Fibroblast of gingiva (primary cell): Measurements from ENCODE around the gene CSF1.
"Not testable (repeated sequence)": the region's sequence is repeated elsewhere in the genome, so short reads cannot be mapped to it uniquely, and the experiment has no call there.

ENCODE experiments used
- DNase-seq: peaks from one replicate; pipeline ENCODE4 v3.0.0-alpha.2; 2011; ENCODE audit warnings: low read depth

The CSF1 gene

GRCh38 chr1:109919303-109919702, 8.7 kb downstream of the CSF1 start:
- peak; percentile 36 for DNase-seq

- not testable (repeated sequence) for DNase-seq
Measured at GRCh38 chr1:109920391-109920790, 9.7 kb downstream of the CSF1 start.

DNA sequence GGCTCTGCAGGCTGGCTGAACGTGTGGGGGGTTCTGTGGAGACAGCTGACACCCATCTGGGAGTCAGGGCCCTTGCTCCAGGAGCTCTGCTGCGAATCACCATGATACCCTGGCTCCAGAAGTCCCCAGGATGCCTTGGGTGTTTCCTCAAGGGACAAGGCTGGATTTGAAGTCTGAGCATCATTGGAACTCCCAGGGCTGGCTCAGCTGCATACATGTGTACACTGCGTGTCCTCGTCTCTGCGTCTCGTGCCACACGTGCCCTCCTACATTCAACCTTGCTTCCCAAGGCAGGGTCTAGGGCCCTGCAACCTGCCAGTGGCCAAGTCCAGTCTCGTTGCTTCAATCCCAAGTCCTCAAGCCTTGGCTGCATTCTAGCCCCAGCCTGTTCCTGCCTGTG, 11.7 kb downstream of the CSF1 start:
- no peak for DNase-seq

GRCh38 chr1:109923131-109923945, 12.7 kb downstream of the CSF1 start:
- DNase-seq, result no peak

GRCh38 chr1:109923946-109924275, 13.3 kb downstream of the CSF1 start:
- no peak for DNase-seq

DNA sequence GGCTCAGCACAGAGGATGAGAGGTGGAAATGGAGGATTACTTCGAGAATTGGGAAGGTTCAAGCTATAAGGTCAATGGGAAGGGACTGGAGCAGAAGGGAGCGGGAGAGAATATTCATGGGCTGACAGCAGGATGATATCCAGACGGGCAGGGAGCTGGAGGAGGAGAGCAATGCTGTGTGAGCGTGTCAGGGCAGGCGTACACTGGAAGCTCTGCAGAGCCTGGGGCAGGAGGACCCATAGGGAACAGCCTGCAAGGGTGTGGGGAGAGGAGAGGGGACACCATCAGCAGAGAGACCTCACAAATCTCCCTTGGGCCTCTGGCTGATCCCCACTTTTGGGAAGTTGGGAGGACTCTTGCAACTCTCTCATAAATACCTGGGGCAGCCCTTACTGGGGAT, 13.7 kb downstream of the CSF1 start:
- no peak for DNase-seq

DNA sequence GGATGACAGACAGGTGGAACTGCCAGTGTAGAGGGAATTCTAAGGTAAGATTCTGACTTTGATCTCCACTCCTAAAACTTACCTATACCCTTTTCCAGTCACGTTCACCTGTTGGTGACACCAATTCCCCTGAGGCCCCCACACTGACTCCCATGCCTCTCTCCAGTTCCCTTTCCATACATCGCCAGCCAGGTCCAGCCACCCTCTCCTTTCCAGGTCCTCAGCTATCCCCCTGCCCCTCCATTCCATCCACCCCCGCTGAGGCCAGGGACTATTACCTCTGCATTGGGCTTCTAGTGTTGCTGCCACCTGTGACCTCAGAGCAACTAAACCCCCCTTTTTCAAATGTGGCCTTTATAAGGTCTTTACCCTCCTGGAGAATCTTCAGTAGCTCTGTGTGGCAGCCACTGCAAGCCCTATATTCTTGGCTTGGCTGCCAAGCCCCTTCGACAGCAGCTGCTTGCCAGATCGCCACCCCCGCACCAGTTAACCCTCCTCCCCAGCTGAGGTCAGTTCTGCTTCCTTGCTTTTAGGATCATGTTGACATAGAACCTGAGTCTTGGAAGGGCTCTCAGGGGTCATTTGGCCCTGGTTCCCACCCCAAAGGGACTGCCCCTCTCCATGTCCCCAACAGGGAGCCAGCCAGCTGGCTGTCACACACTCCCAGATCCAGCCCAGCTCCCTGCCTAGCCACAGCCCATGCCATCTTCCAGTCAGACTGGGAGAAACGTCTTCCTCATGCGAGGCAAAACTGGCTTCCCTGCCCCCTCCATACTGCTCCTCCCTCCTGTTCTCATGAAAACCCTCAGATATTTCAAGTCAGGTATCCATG, 14.7 kb downstream of the CSF1 start:
- no peak for DNase-seq

GRCh38 chr1:109926662-109927300, 16.1 kb downstream of the CSF1 start:
- peak; percentile 76 for DNase-seq

DNA sequence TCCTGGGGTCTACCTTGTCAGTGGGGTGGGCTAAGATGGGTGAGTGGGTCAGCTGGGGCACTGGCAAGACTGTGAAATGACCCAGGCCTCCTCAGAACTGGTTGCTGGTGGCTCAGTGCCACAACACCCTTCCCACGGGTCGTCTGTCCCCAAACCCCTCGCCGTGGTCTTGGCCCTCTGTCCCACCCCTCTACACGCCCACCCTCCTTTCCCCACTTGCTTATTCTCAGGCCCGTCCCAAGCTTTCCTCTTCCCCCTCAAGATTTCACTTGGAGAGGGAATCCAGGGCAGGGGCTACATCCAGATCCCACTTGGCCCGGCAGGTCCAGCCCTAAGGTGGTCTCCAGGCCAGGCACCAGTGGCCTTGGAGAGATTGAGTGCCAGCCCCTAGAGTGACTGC, 16.7 kb downstream of the CSF1 start:
- no peak for DNase-seq

- peak; percentile 87 for DNase-seq
Measured at GRCh38 chr1:109927911-109928321, 17.3 kb downstream of the CSF1 start.

GRCh38 chr1:109928591-109929111, 18.0 kb downstream of the CSF1 start:
- peak; percentile 43 for DNase-seq

GRCh38 chr1:109929170-109929569, 18.5 kb downstream of the CSF1 start:
- DNase-seq, result no peak

DNA sequence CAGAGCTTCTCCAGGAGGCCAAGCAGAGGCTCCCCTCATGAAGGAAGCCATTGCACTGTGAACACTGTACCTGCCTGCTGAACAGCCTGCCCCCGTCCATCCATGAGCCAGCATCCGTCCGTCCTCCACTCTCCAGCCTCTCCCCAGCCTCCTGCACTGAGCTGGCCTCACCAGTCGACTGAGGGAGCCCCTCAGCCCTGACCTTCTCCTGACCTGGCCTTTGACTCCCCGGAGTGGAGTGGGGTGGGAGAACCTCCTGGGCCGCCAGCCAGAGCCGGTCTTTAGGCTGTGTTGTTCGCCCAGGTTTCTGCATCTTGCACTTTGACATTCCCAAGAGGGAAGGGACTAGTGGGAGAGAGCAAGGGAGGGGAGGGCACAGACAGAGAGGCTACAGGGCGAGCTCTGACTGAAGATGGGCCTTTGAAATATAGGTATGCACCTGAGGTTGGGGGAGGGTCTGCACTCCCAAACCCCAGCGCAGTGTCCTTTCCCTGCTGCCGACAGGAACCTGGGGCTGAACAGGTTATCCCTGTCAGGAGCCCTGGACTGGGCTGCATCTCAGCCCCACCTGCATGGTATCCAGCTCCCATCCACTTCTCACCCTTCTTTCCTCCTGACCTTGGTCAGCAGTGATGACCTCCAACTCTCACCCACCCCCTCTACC, 19.1 kb downstream of the CSF1 start:
- no peak for DNase-seq

DNA sequence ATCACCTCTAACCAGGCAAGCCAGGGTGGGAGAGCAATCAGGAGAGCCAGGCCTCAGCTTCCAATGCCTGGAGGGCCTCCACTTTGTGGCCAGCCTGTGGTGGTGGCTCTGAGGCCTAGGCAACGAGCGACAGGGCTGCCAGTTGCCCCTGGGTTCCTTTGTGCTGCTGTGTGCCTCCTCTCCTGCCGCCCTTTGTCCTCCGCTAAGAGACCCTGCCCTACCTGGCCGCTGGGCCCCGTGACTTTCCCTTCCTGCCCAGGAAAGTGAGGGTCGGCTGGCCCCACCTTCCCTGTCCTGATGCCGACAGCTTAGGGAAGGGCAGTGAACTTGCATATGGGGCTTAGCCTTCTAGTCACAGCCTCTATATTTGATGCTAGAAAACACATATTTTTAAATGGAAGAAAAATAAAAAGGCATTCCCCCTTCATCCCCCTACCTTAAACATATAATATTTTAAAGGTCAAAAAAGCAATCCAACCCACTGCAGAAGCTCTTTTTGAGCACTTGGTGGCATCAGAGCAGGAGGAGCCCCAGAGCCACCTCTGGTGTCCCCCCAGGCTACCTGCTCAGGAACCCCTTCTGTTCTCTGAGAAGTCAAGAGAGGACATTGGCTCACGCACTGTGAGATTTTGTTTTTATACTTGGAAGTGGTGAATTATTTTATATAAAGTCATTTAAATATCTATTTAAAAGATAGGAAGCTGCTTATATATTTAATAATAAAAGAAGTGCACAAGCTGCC, 19.8 kb downstream of the CSF1 start:
- DNase-seq, result no peak

DNA sequence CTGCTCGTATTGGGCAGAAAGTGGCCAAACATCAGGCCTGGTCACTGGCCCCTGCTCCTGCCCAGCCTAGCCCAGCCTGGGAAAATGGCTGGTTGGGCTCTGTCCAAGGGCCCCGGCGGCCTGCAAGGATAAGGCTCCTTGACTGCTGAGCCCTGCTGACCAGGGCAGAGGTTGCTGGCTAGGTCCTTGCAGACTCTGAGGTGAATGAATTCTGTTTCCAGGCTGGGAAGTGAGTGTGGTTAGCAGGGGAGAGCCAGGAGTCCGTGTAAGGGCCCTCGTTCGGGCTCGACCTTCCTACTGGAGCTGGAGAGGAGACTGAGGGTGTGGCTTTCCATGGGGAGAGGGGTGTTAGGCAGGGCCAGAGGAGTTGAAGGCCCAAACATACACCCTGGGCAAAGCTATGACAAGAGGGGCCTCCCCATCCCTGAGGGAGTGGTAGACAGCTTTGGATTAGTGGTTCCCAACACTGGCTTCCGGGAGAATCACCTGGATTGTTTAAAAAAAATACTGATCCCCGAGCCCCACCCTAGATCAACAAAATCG, 20.6 kb downstream of the CSF1 start:
- DNase-seq, result peak; percentile 77

DNA sequence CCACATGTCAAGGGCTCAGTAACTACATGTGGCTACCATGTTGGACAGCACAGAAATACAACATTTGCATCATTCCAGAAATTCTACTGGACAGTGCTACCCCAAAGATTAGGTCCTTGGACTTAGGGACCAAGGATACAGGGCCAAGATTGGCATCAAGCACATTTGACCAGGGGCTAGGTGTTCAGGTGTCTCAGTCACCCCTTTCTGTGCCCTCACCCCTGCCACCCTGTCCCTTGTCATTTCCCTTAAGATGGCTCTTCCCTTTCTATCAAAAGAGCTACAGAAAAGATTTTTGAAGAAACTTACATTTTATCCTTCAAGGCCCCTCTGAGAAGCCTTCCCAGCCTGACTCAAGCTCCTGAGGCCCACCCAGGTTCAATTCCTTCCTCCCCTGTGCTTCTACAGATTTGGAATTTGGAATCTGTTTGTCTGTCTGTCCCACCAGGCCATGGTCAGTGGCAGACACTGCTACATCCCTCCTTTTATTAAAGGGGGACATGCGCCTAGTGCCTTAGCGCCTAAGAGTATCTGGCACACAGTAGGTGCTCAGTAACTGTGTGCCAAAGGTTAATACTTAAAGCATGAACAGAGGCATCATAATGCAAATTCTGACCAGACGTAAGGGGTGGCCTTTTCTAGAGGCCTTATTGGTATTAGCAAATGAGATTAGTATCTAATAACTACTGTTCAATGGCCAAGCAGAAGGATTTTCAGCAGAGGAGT, 21.4 kb downstream of the CSF1 start:
- DNase-seq, result no peak

DNA sequence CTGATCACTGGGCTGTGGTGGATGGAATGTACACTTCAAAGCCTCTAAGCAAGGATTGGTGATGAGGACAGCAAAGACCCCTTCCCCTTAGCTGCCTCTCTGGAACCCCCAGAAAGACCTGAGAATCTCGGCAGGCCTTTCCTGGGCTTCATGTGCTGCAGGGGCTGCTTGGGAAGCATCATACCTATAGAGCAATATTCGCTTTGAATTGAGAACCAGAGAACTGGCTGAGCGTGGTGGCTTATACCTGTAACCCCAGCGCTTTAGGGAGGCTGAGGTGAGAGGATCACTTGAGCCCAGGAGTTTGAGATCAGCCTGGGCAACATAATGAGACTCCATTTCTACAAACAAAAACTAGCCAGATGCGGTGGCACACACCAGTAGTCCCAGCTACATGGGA, 22.0 kb downstream of the CSF1 start:
- DNase-seq, result no peak

GRCh38 chr1:109933856-109934711, 23.4 kb downstream of the CSF1 start:
- peak; percentile 23 for DNase-seq

GRCh38 chr1:109935451-109935900, 24.8 kb downstream of the CSF1 start:
- no peak for DNase-seq
